NT2/D1 (cell line): ENCODE measurements around the gene DUSP15.

Experiments
- DNase-seq: peaks from one replicate; pipeline ENCODE4 v3.0.0-alpha.2; 2011; ENCODE audit warnings: low read depth, low spot score
- H3K27me3 ChIP-seq: 2 replicates; pipeline ENCODE4 v1.6.0; 2011; ENCODE audit warnings: mild to moderate bottlenecking; ENCODE audit not compliant: insufficient read length, insufficient read depth
- H3K36me3 ChIP-seq: 2 replicates; pipeline ENCODE4 v1.6.1; 2011; ENCODE audit warnings: mild to moderate bottlenecking, low read length, mixed read lengths; ENCODE audit not compliant: insufficient read depth, insufficient read length
- H3K4me1 ChIP-seq: 2 replicates; pipeline ENCODE4 v1.5.1; 2011; ENCODE audit not compliant: insufficient read depth, insufficient read length
- H3K4me3 ChIP-seq: 2 replicates; pipeline ENCODE4 v1.5.1; 2011; ENCODE audit warnings: low read depth; ENCODE audit not compliant: insufficient read length
- H3K9ac ChIP-seq: 2 replicates; pipeline ENCODE4 v1.6.0; 2011; ENCODE audit warnings: low read depth; ENCODE audit not compliant: insufficient read length
- H3K9me3 ChIP-seq: 2 replicates; pipeline ENCODE4 v1.5.1; 2011; ENCODE audit warnings: mild to moderate bottlenecking, low read length; ENCODE audit not compliant: insufficient read depth
- SUZ12 ChIP-seq: IDR thresholded peaks from 2 replicates; pipeline ENCODE4 v1.6.1; 2011; ENCODE audit not compliant: insufficient read length, insufficient read depth; ENCODE audit errors: extremely low read depth
- YY1 ChIP-seq: IDR thresholded peaks from 2 replicates; pipeline ENCODE4 v1.6.1; 2011; ENCODE audit not compliant: insufficient read length, insufficient read depth
- ZNF274 ChIP-seq: IDR thresholded peaks from 2 replicates; pipeline ENCODE4 v1.6.1; 2011; ENCODE audit warnings: mild to moderate bottlenecking, low read depth, low read length

Gene DUSP15

GRCh38 chr20:31906001-31906400, 35.7 kb upstream of the DUSP15 start:
- Histone ChIP-seq H3K4me3 (no peak overlapping the region), H3K4me1 (peaks cover 2% of the 10 kb centered on the region), H3K27me3 (no peaks in the 10 kb centered on the region), H3K9ac (no peak overlapping the region), H3K36me3 (no peaks in the 10 kb centered on the region), H3K9me3 (no peaks in the 10 kb centered on the region)
- TF ChIP-seq YY1 (no peak), SUZ12 (no peak), ZNF274 (no peak)
- DNase-seq = peak; percentile 78

GRCh38 chr20:31903627-31904386, 33.5 kb upstream of the DUSP15 start:
- no peaks in the 10 kb centered on the region for H3K27me3 ChIP-seq
- H3K36me3 ChIP-seq = no peaks in the 10 kb centered on the region
- H3K9me3 ChIP-seq = no peaks in the 10 kb centered on the region
- peaks cover 2% of the 10 kb centered on the region for H3K4me1 ChIP-seq
- H3K4me3 ChIP-seq = no peak overlapping the region
- no peak for DNase-seq
- TF ChIP-seq YY1 (no peak), ZNF274 (no peak), SUZ12 (no peak)
- H3K9ac ChIP-seq = no peak overlapping the region

GRCh38 chr20:31901615-31902014, 31.3 kb upstream of the DUSP15 start:
- Histone ChIP-seq H3K36me3 (no peaks in the 10 kb centered on the region), H3K9ac (no peak overlapping the region), H3K4me1 (peaks cover 2% of the 10 kb centered on the region), H3K9me3 (no peaks in the 10 kb centered on the region), H3K27me3 (no peaks in the 10 kb centered on the region), H3K4me3 (no peak overlapping the region)
- TF ChIP-seq SUZ12 (no peak), YY1 (no peak), ZNF274 (no peak)
- DNase-seq = no peak

GRCh38 chr20:31897541-31897940, 27.2 kb upstream of the DUSP15 start:
- no peaks in the 10 kb centered on the region for H3K36me3 ChIP-seq
- no peak overlapping the region for H3K4me3 ChIP-seq
- no peaks in the 10 kb centered on the region for H3K9me3 ChIP-seq
- H3K9ac ChIP-seq = no peak overlapping the region
- H3K27me3 ChIP-seq = no peaks in the 10 kb centered on the region
- no peak for DNase-seq
- TF ChIP-seq ZNF274 (no peak), YY1 (no peak), SUZ12 (no peak)
- no peaks in the 10 kb centered on the region for H3K4me1 ChIP-seq

GRCh38 chr20:31896049-31896448, 25.7 kb upstream of the DUSP15 start:
- H3K9ac ChIP-seq = no peak overlapping the region
- TF ChIP-seq YY1 (no peak), SUZ12 (no peak), ZNF274 (no peak)
- H3K4me3 ChIP-seq = no peak overlapping the region
- H3K4me1 ChIP-seq = no peaks in the 10 kb centered on the region
- no peaks in the 10 kb centered on the region for H3K9me3 ChIP-seq
- H3K27me3 ChIP-seq = no peaks in the 10 kb centered on the region
- no peak for DNase-seq
- no peaks in the 10 kb centered on the region for H3K36me3 ChIP-seq

GRCh38 chr20:31894980-31895675, 24.8 kb upstream of the DUSP15 start:
- no peak for TF ChIP-seq YY1
- no peak for TF ChIP-seq ZNF274
- TF ChIP-seq SUZ12 = no peak
- no peaks in the 10 kb centered on the region for H3K9me3 ChIP-seq
- DNase-seq = no peak
- H3K27me3 ChIP-seq = no peaks in the 10 kb centered on the region
- H3K36me3 ChIP-seq = no peaks in the 10 kb centered on the region
- no peak overlapping the region for H3K4me3 ChIP-seq
- H3K9ac ChIP-seq = no peak overlapping the region
- H3K4me1 ChIP-seq = no peaks in the 10 kb centered on the region

GRCh38 chr20:31890646-31891045, 20.3 kb upstream of the DUSP15 start:
- H3K27me3 ChIP-seq = no peaks in the 10 kb centered on the region
- no peak overlapping the region for H3K4me3 ChIP-seq
- TF ChIP-seq ZNF274 (no peak), YY1 (no peak), SUZ12 (no peak)
- no peaks in the 10 kb centered on the region for H3K36me3 ChIP-seq
- DNase-seq = no peak
- no peaks in the 10 kb centered on the region for H3K9me3 ChIP-seq
- no peak overlapping the region for H3K9ac ChIP-seq
- H3K4me1 ChIP-seq = no peaks in the 10 kb centered on the region
